HTERT RPE-1 (cell line): ENCODE data around the gene ALG1L2.
"Not testable (repeated sequence)": the region's sequence is repeated elsewhere in the genome, so short reads cannot be mapped to it uniquely, and the experiment has no call there.

Experiments used
- in situ Hi-C: fragments of 300-500 bp; cut with MboI; formaldehyde crosslinking; loops from 4 replicates; pipeline ENCODE4 v1.14.3; 2020; ENCODE audit warnings: low sequenced_read_pairs

The ALG1L2 gene

DNA sequence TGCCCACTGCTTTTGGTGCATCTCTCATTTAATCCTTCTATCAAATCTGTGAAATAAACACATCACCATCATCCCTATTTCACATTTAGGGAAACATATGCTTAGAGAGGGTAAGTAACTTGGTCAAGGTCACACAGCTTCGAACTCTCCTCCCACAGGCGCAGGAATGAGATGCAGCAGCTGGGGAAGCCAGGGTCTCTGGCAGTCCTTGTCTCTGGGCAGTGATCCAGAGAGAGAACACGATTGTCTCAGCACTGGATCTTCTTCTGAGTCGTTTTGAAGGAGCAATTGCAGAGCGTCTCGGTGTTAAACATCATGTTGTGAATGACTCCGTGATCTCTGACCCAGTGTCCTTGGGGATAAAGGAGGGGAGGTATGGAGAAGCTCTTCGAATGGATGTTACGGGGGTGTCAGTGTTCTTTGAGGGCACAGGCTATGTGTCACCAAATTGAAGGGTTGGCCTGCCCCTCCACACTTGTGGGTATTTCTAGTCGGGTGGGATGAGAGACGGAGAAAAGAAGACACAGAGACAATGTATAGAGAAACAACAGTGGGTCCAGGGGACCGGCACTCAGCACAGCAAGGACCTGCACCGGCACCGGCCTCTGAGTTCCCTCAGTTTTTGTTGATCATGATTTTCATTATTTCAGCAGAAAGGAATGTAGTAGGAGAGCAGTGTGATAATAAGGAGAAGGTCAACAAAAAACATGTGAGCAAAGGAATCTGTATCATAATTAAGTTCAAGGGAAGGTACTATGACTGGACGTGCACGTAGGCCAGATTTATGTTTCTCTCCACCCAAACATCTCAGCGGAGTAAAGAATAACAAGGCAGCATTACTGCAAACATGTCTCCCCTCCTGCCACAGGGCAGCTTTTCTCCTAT is 41.5 kb downstream of the ALG1L2 start:
- in situ Hi-C loops: not testable (repeated sequence)

DNA sequence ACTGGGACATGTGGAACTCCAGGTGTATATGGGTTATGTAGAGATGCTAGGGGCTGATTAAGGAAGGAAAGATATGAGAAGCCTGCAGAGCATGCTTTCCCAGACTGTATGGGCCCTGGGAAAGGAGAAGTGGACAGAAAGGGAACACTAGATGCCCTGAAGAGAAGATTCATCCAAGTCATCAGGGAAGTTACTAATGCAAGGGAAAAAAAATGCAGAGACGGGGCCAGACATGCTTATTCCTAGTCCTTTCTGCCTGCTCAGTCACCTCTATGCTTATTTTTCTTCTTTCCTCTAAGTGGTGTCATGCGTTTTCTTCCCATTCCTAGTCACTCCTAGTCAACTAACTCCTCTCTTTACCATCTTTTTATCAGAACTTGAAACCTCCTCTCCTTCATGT is 43.8 kb downstream of the ALG1L2 start:
- in situ Hi-C loops: not testable (repeated sequence)

DNA sequence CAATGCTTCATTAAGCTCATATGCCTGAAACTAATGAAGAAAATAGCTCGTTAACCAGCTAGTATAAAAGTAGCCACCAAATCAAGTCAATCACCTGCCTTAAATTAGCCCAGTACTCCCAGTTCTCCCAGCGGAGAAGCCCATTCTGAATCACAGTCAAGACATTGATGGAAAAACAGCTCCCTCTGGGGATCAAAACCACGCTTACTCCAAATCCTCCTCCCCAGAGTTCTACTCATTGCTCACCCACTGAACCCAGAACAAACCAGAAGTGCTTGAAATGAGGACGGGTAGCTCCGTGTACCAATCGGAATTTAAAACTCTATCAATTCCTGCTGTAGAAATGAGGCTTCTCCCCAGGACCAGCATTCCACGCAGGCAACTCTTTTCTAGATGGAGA is 54.7 kb downstream of the ALG1L2 start:
- in situ Hi-C loops: not testable (repeated sequence)

DNA sequence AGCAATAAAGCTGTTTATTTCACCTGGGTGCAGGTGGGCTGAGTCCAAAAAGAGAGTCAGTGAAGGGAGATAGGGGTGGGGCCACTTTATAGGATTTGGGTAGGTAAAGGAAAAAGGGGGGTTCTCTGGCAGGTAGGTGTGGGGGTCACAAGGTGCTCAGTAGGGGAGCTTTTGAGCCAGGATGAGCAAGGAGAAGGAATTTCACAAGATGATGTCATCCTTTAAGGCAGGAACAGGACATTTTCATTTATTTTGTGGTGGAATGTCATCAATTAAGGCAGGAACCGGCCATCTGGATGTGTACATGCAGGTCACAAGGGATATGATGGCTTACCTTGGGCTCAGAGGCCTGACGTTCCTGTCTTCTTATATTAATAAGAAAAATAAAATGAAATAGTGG is 56.1 kb downstream of the ALG1L2 start:
- in situ Hi-C loops: not testable (repeated sequence)

DNA sequence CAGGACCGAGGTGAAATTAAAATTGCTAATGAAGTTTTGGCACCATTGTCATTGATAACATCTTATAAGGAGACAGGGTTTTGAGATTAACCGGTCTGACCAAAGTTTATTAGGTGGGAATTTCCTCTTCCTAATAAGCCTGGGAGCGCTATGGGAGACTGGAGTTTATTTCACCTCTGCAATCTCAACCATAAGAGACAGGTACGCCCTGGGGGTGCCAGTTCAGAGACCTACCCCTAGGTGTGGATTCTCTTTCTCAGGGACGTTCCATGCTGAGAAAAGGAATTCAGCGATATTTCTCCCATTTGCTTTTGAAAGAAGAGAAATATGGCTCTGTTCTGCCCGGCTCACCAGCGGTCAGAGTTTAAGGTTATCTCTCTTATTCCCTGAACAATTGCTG is 57.4 kb downstream of the ALG1L2 start:
- in situ Hi-C loops: not testable (repeated sequence)

DNA sequence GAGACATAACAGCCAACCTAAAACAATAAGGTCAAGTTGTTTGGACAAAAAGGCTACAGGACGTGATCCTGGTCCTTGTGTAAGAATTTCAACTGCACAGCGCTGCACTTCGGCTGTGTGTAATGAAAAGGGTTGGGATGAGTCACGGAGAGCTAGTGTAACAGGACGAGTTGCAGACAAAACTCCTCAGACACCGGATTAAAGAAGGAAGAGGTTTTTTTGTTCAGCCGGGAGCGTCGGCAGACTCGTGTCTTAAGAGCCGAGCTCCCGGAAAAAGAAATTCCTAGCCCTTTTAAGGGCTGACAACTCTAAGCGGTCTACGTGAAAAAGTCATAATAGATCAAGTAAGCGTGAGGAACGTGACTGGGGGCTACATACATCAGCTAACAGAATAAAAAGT is 59.1 kb downstream of the ALG1L2 start:
- in situ Hi-C loops: not testable (repeated sequence)

DNA sequence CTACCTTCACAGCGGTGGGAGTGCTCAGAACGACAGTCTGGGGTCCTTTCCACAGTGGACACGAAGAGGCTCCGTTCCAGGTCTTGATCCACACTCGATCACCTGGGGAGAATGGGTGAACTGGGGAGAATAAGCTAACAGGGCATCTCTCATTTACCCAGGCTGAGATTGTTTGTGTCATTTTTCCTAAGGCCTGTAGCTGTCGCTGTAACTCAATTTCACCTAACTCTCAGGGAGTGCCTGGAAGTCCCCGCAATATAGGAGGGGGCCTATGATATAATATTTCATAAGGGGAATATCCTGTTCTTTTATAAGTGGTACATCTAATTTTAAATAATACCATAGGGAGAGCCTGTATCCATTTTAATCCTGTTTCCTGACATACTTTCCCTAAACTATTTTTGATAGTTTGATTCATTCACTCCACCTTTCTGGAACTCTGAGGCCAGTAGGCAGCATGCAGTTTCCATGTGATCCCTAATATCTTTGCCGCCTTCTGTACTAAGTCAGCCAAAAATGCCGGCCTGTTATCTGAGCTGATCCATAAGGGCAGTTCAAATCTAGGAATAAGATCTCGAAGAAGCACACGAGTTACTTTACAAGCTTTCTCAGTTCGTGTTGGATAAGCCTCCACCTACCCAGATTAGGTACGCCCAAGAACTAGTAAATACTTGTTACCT is 62.2 kb downstream of the ALG1L2 start:
- in situ Hi-C loops: not testable (repeated sequence)

DNA sequence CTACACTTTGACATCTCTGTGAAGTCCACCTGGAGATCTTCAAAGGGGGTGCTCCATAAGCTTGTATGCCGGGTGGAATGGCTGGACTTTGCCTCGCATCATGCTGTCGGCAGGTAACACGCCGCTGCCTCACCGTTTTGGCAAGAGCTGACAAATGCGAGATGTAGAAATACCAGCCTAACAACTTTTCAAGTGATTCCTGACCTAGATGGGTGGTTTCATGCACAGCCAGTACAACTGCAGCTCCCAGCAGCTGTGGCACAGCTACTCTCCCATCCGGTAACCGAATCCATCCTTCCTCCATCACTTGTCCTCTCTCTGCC is 62.7 kb downstream of the ALG1L2 start:
- in situ Hi-C loops: not testable (repeated sequence)

DNA sequence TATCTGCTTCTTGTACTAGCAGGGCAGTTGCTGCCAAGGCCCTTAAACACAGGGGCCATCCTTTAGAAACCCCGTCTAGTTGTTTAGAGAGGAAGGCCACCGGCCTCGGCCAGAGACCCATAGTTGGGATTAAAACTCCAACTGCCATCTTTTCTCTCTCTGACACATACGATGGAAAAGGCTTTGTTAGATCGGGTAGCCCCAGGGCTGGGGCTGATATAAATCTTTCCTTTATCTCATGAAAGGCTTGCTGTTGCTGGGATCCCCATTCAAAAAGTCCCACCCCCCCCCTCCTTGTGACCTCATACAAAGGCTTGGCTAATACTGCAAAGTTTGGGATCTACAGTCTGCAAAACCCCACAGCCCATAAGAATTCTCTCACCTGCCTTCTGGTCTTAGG is 63.8 kb downstream of the ALG1L2 start:
- in situ Hi-C loops: not testable (repeated sequence)

DNA sequence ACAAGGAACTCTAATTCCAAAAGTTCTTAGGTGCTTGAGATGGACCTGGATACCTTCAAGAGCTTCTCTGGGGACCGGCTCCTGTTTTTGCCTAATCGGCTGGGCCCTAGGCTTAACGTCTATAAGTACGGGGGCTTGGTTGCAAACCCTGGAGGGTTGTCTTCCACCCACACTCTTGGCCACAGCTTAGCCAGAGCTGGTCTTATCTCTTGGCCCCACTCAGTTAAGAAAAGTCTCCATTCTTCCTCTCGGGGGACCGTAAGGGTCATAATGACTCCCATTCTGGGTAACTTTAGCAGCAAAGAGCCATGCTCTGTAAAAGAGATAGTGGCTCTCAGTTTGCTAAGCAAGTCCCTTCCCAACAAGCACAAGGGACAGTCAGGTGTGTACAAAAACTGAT is 64.8 kb downstream of the ALG1L2 start:
- in situ Hi-C loops: not testable (repeated sequence)
